ENCODE data around the gene LGSN.
"Not testable (repeated sequence)": the region's sequence is repeated elsewhere in the genome, so short reads cannot be mapped to it uniquely, and the experiment has no call there.

Gene LGSN

GRCh38 chr6:63249875-63250482 is 69.8 kb downstream of the LGSN start:
- Histone ChIP-seq H3K79me1 (ENCODE audit: low read length) (no peaks in the 10 kb centered on the region), H3K23ac (ENCODE audit: low read length) (no peak overlapping the region), H2AK5ac (ENCODE audit: low read length) (no peak overlapping the region), H3K56ac (ENCODE audit: low read length) (no peak overlapping the region), H3K9ac (ENCODE audit: low read length) (no peak overlapping the region), H3K36me3 (ENCODE audit: control insufficient read depth, insufficient read depth, low read length) (no peaks in the 10 kb centered on the region), H3K4me2 (ENCODE audit: low read length) (no peak overlapping the region), H3K4me3 (ENCODE audit: low read length) (no peak overlapping the region), H3K4me1 (ENCODE audit: control insufficient read depth, low read depth, low read length) (no peaks in the 10 kb centered on the region), H2BK15ac (replicated peaks; ENCODE audit: low read depth) (no peak overlapping the region), H4K8ac (ENCODE audit: low read depth, low read length) (no peak overlapping the region), H3K4ac (ENCODE audit: low read depth, low read length) (no peak overlapping the region), H3K79me2 (ENCODE audit: control insufficient read depth, insufficient read depth, low read length) (no peaks in the 10 kb centered on the region), H2BK120ac (ENCODE audit: low read depth, low read length) (no peak overlapping the region), H3K27me3 (ENCODE audit: insufficient read depth, low read length, poor library complexity) (no peaks in the 10 kb centered on the region), H3K18ac (ENCODE audit: low read length) (no peak overlapping the region), H2BK5ac (ENCODE audit: low read length) (no peak overlapping the region), H3K27ac (ENCODE audit: low read depth, low read length) (no peak overlapping the region), H4K5ac (ENCODE audit: low read length) (no peak overlapping the region)
- no peak for DNase-seq
- WGBS (ENCODE audit: extremely low coverage, insufficient coverage, low lambda C conversion rate) = no CpG with 5 or more reads among the region's 3 CpGs

- no peak overlapping the region for H3K27ac ChIP-seq (ENCODE audit: low read depth, low read length)
- no peak overlapping the region for H2BK120ac ChIP-seq (ENCODE audit: low read depth, low read length)
- no peak overlapping the region for H2AK5ac ChIP-seq (ENCODE audit: low read length)
- no peak overlapping the region for H3K4me3 ChIP-seq (ENCODE audit: low read length)
- H3K79me1 ChIP-seq (ENCODE audit: low read length) = no peaks in the 10 kb centered on the region
- H3K4me1 ChIP-seq (ENCODE audit: control insufficient read depth, low read depth, low read length) = no peaks in the 10 kb centered on the region
- no peaks in the 10 kb centered on the region for H3K79me2 ChIP-seq (ENCODE audit: control insufficient read depth, insufficient read depth, low read length)
- H3K4ac ChIP-seq (ENCODE audit: low read depth, low read length) = no peak overlapping the region
- H2BK15ac ChIP-seq (replicated peaks; ENCODE audit: low read depth) = no peak overlapping the region
- no peak for DNase-seq
- no peak overlapping the region for H3K18ac ChIP-seq (ENCODE audit: low read length)
- H3K27me3 ChIP-seq (ENCODE audit: insufficient read depth, low read length, poor library complexity) = no peaks in the 10 kb centered on the region
- H3K9ac ChIP-seq (ENCODE audit: low read length) = no peak overlapping the region
- H3K36me3 ChIP-seq (ENCODE audit: control insufficient read depth, insufficient read depth, low read length) = no peaks in the 10 kb centered on the region
- no peak overlapping the region for H4K8ac ChIP-seq (ENCODE audit: low read depth, low read length)
- no peak overlapping the region for H3K56ac ChIP-seq (ENCODE audit: low read length)
- no peak overlapping the region for H2BK5ac ChIP-seq (ENCODE audit: low read length)
- H3K23ac ChIP-seq (ENCODE audit: low read length) = no peak overlapping the region
- no peak overlapping the region for H3K4me2 ChIP-seq (ENCODE audit: low read length)
- H4K5ac ChIP-seq (ENCODE audit: low read length) = no peak overlapping the region
Observed at GRCh38 chr6:63246581-63246980, 73.2 kb downstream of the LGSN start.

GRCh38 chr6:63245909-63246308 is 73.9 kb downstream of the LGSN start:
- no CpG with 5 or more reads among the region's 1 CpG for WGBS (ENCODE audit: extremely low coverage, insufficient coverage, low lambda C conversion rate)
- Histone ChIP-seq H3K79me1 (ENCODE audit: low read length) (no peaks in the 10 kb centered on the region), H3K36me3 (ENCODE audit: control insufficient read depth, insufficient read depth, low read length) (no peaks in the 10 kb centered on the region), H3K4me3 (ENCODE audit: low read length) (no peak overlapping the region), H3K4me2 (ENCODE audit: low read length) (no peak overlapping the region), H3K79me2 (ENCODE audit: control insufficient read depth, insufficient read depth, low read length) (no peaks in the 10 kb centered on the region), H3K23ac (ENCODE audit: low read length) (no peak overlapping the region), H2BK120ac (ENCODE audit: low read depth, low read length) (no peak overlapping the region), H3K4ac (ENCODE audit: low read depth, low read length) (no peak overlapping the region), H3K27ac (ENCODE audit: low read depth, low read length) (no peak overlapping the region), H2AK5ac (ENCODE audit: low read length) (no peak overlapping the region), H3K18ac (ENCODE audit: low read length) (no peak overlapping the region), H3K4me1 (ENCODE audit: control insufficient read depth, low read depth, low read length) (no peaks in the 10 kb centered on the region), H3K27me3 (ENCODE audit: insufficient read depth, low read length, poor library complexity) (no peaks in the 10 kb centered on the region), H3K56ac (ENCODE audit: low read length) (no peak overlapping the region), H4K8ac (ENCODE audit: low read depth, low read length) (no peak overlapping the region), H2BK15ac (replicated peaks; ENCODE audit: low read depth) (no peak overlapping the region), H3K9ac (ENCODE audit: low read length) (no peak overlapping the region), H4K5ac (ENCODE audit: low read length) (no peak overlapping the region), H2BK5ac (ENCODE audit: low read length) (no peak overlapping the region)
- no peak for DNase-seq

DNA sequence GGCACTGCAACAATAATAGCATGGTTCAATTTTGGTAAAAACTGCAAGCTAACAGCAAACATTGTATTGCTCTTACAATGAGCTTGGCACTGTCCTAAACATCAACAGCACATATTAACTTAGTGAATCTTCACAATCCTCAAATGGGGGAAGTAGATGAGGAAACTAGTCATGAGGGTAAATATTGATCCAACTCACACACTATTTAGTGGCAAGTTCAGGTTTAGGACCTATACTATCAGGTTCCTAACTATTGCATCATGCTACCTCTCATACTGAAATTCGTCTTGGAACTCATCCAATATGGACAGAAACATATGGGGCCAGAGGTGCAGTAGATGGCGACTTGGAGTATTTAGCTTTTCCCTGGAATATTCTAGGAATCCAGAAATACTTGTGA is 74.4 kb downstream of the LGSN start:
- no peak overlapping the region for H3K4me3 ChIP-seq (ENCODE audit: low read length)
- no peak overlapping the region for H3K27ac ChIP-seq (ENCODE audit: low read depth, low read length)
- no CpG with 5 or more reads among the region's 2 CpGs for WGBS (ENCODE audit: extremely low coverage, insufficient coverage, low lambda C conversion rate)
- no peak overlapping the region for H3K18ac ChIP-seq (ENCODE audit: low read length)
- H4K5ac ChIP-seq (ENCODE audit: low read length) = no peak overlapping the region
- H4K8ac ChIP-seq (ENCODE audit: low read depth, low read length) = no peak overlapping the region
- H3K4me1 ChIP-seq (ENCODE audit: control insufficient read depth, low read depth, low read length) = no peaks in the 10 kb centered on the region
- H3K9ac ChIP-seq (ENCODE audit: low read length) = no peak overlapping the region
- no peaks in the 10 kb centered on the region for H3K79me2 ChIP-seq (ENCODE audit: control insufficient read depth, insufficient read depth, low read length)
- H3K4ac ChIP-seq (ENCODE audit: low read depth, low read length) = peak overlapping the region; percentile 52
- H2BK15ac ChIP-seq (replicated peaks; ENCODE audit: low read depth) = no peak overlapping the region
- no peak overlapping the region for H2BK120ac ChIP-seq (ENCODE audit: low read depth, low read length)
- peak overlapping the region; percentile 43 for H2AK5ac ChIP-seq (ENCODE audit: low read length)
- H2BK5ac ChIP-seq (ENCODE audit: low read length) = no peak overlapping the region
- H3K79me1 ChIP-seq (ENCODE audit: low read length) = no peaks in the 10 kb centered on the region
- H3K27me3 ChIP-seq (ENCODE audit: insufficient read depth, low read length, poor library complexity) = no peaks in the 10 kb centered on the region
- no peak overlapping the region for H3K56ac ChIP-seq (ENCODE audit: low read length)
- H3K36me3 ChIP-seq (ENCODE audit: control insufficient read depth, insufficient read depth, low read length) = no peaks in the 10 kb centered on the region
- no peak overlapping the region for H3K4me2 ChIP-seq (ENCODE audit: low read length)
- H3K23ac ChIP-seq (ENCODE audit: low read length) = no peak overlapping the region
- DNase-seq = no peak

- H3K27me3 ChIP-seq (ENCODE audit: insufficient read depth, low read length, poor library complexity) = no peaks in the 10 kb centered on the region
- H3K79me2 ChIP-seq (ENCODE audit: control insufficient read depth, insufficient read depth, low read length) = no peaks in the 10 kb centered on the region
- H4K8ac ChIP-seq (ENCODE audit: low read depth, low read length) = no peak overlapping the region
- no peaks in the 10 kb centered on the region for H3K79me1 ChIP-seq (ENCODE audit: low read length)
- H2BK120ac ChIP-seq (ENCODE audit: low read depth, low read length) = no peak overlapping the region
- H3K27ac ChIP-seq (ENCODE audit: low read depth, low read length) = peak overlapping the region; percentile 1
- H3K4ac ChIP-seq (ENCODE audit: low read depth, low read length) = no peak overlapping the region
- no peak overlapping the region for H2AK5ac ChIP-seq (ENCODE audit: low read length)
- H3K4me1 ChIP-seq (ENCODE audit: control insufficient read depth, low read depth, low read length) = no peaks in the 10 kb centered on the region
- DNase-seq = peak; percentile 80
- no peak overlapping the region for H2BK15ac ChIP-seq (replicated peaks; ENCODE audit: low read depth)
- H2BK5ac ChIP-seq (ENCODE audit: low read length) = no peak overlapping the region
- no peak overlapping the region for H3K9ac ChIP-seq (ENCODE audit: low read length)
- WGBS (ENCODE audit: extremely low coverage, insufficient coverage, low lambda C conversion rate) = no CpG with 5 or more reads among the region's 3 CpGs
- H3K56ac ChIP-seq (ENCODE audit: low read length) = peak overlapping the region; percentile 37
- H3K36me3 ChIP-seq (ENCODE audit: control insufficient read depth, insufficient read depth, low read length) = no peaks in the 10 kb centered on the region
- H4K5ac ChIP-seq (ENCODE audit: low read length) = no peak overlapping the region
- no peak overlapping the region for H3K18ac ChIP-seq (ENCODE audit: low read length)
- H3K4me2 ChIP-seq (ENCODE audit: low read length) = no peak overlapping the region
- no peak overlapping the region for H3K4me3 ChIP-seq (ENCODE audit: low read length)
- H3K23ac ChIP-seq (ENCODE audit: low read length) = no peak overlapping the region
Observed at GRCh38 chr6:63236398-63236817, 83.4 kb downstream of the LGSN start.

DNA sequence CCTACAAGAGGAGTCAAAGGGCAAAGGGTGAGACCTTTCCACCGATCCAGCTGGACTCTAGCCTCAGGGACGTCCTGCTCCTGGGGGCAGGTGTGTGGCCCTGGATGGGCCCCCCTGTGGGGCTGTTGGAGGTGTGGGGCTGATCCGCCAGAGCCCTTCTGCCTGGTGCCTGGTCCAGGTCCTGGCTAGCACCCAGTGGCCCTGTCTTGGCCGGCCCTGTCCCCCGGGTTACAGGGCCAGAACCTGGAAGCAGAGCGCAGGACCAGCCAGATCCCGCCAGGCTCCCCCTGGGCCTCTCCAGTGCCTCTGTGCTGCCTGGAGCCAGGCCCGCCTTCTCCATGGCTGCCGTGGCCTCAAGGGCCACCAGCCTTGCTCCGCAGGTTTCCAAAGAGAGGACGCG is 89.3 kb downstream of the LGSN start:
- not testable (repeated sequence) for H3K27me3 ChIP-seq (ENCODE audit: insufficient read depth, low read length, poor library complexity); H3K4ac ChIP-seq (ENCODE audit: low read depth, low read length); H2AK5ac ChIP-seq (ENCODE audit: low read length); H3K9ac ChIP-seq (ENCODE audit: low read length); H4K8ac ChIP-seq (ENCODE audit: low read depth, low read length); H3K4me3 ChIP-seq (ENCODE audit: low read length); H3K23ac ChIP-seq (ENCODE audit: low read length); H3K79me2 ChIP-seq (ENCODE audit: control insufficient read depth, insufficient read depth, low read length); H2BK5ac ChIP-seq (ENCODE audit: low read length); H4K5ac ChIP-seq (ENCODE audit: low read length); DNase-seq; H3K79me1 ChIP-seq (ENCODE audit: low read length); H3K4me2 ChIP-seq (ENCODE audit: low read length); H3K56ac ChIP-seq (ENCODE audit: low read length); H3K18ac ChIP-seq (ENCODE audit: low read length); H3K27ac ChIP-seq (ENCODE audit: low read depth, low read length); H2BK15ac ChIP-seq (replicated peaks; ENCODE audit: low read depth); H3K4me1 ChIP-seq (ENCODE audit: control insufficient read depth, low read depth, low read length); H2BK120ac ChIP-seq (ENCODE audit: low read depth, low read length); H3K36me3 ChIP-seq (ENCODE audit: control insufficient read depth, insufficient read depth, low read length)
- no CpG with 5 or more reads among the region's 12 CpGs for WGBS (ENCODE audit: extremely low coverage, insufficient coverage, low lambda C conversion rate)
